WTC11 (cell line): ENCODE data around the gene SIAH3. TPM values are rescaled to one million over a fixed set of nuclear protein-coding genes. Genes with fewer than 3 reads are reported as not detected.

Source experiments
- ATAC-seq: fragments of 200-7000 bp; cut with Tn5 transposase; 2 replicates; pipeline ENCODE4 v1.10.0; 2021; ENCODE audit warnings: mild to moderate bottlenecking, moderate library complexity
- CTCF ChIA-PET: fragments of 300-600 bp; sonication (Branson Sonifier 250); formaldehyde crosslinking; loops from one replicate; lab custom pipeline; 2021; ENCODE audit warnings: antibody characterized with exemption; lab: Charles Lee
- POLR2A ChIA-PET: fragments of 350-600 bp; sonication (Branson Sonifier 250); formaldehyde crosslinking; loops from one replicate; lab custom pipeline; 2021; ENCODE audit warnings: antibody characterized with exemption; lab: Charles Lee
- DNase-seq: peaks from one replicate; pipeline ENCODE4 v3.0.0; 2021; ENCODE audit warnings: low spot score
- H3K27ac Mint-ChIP-seq: 2 replicates; pipeline ENCODE4 v1.8.0; 2021; ENCODE audit warnings: mixed read lengths
- H3K27me3 Mint-ChIP-seq: 2 replicates; pipeline ENCODE4 v1.8.0; 2021; ENCODE audit warnings: low read depth, mild to moderate bottlenecking, moderate library complexity, mixed read lengths
- H3K36me3 Mint-ChIP-seq: 2 replicates; pipeline ENCODE4 v1.8.0; 2021; ENCODE audit warnings: mixed read lengths
- H3K4me1 Mint-ChIP-seq: 2 replicates; pipeline ENCODE4 v1.8.0; 2022; ENCODE audit warnings: mixed read lengths
- H3K4me3 Mint-ChIP-seq: 2 replicates; pipeline ENCODE4 v1.8.0; 2021; ENCODE audit warnings: mild to moderate bottlenecking, moderate library complexity, mixed read lengths
- H3K9me3 Mint-ChIP-seq: 2 replicates; pipeline ENCODE4 v1.8.0; 2021; ENCODE audit warnings: mixed read lengths
- ATF2 ChIP-seq: sonication (generic); formaldehyde crosslinking; IDR thresholded peaks from 2 replicates; pipeline ENCODE4 v1.8.1; 2022; ENCODE audit warnings: low read depth, missing genetic modification reagents, borderline replicate concordance
- ATF3 ChIP-seq: sonication (generic); formaldehyde crosslinking; conservative IDR thresholded peaks from 2 replicates; pipeline ENCODE4 v1.8.1; 2022; ENCODE audit warnings: mild to moderate bottlenecking, missing genetic modification reagents
- CREB1 ChIP-seq: sonication (generic); formaldehyde crosslinking; IDR thresholded peaks from 2 replicates; pipeline ENCODE4 v1.8.0; 2023; ENCODE audit warnings: mild to moderate bottlenecking, missing genetic modification reagents
- E2F5 ChIP-seq: sonication (generic); formaldehyde crosslinking; IDR thresholded peaks from 2 replicates; pipeline ENCODE4 v1.8.1; 2022; ENCODE audit warnings: mild to moderate bottlenecking, moderate library complexity, missing genetic modification reagents
- ETV6 ChIP-seq: sonication (generic); formaldehyde crosslinking; IDR thresholded peaks from 2 replicates; pipeline ENCODE4 v1.8.1; 2022; ENCODE audit warnings: mild to moderate bottlenecking, missing genetic modification reagents
- IRF1 ChIP-seq: sonication (generic); formaldehyde crosslinking; IDR thresholded peaks from 2 replicates; pipeline ENCODE4 v1.8.0; 2023; ENCODE audit warnings: missing genetic modification reagents
- JAZF1 ChIP-seq: fragments of 250-450 bp; sonication (Bioruptor Pico); IDR thresholded peaks from 2 replicates; pipeline ENCODE4 v1.9.0; 2021; ENCODE audit warnings: moderate library complexity, mild to moderate bottlenecking, inconsistent platforms
- JUN ChIP-seq: sonication (generic); formaldehyde crosslinking; IDR thresholded peaks from 2 replicates; pipeline ENCODE4 v1.8.0; 2023; ENCODE audit warnings: mild to moderate bottlenecking, missing genetic modification reagents
- KAT7 ChIP-seq: sonication (generic); formaldehyde crosslinking; IDR thresholded peaks from 2 replicates; pipeline ENCODE4 v1.8.1; 2023; ENCODE audit warnings: missing genetic modification reagents, mild to moderate bottlenecking, borderline replicate concordance
- MAX ChIP-seq: sonication (generic); formaldehyde crosslinking; IDR thresholded peaks from 2 replicates; pipeline ENCODE4 v1.8.0; 2022; ENCODE audit warnings: mild to moderate bottlenecking, missing genetic modification reagents
- NR1H2 ChIP-seq: sonication (generic); formaldehyde crosslinking; IDR thresholded peaks from 2 replicates; pipeline ENCODE4 v1.9.0; 2021; ENCODE audit warnings: mild to moderate bottlenecking, moderate library complexity, missing genetic modification reagents
- NR2C2 ChIP-seq: sonication (generic); formaldehyde crosslinking; IDR thresholded peaks from 2 replicates; pipeline ENCODE4 v1.8.0; 2022; ENCODE audit warnings: mild to moderate bottlenecking, missing genetic modification reagents
- RELA ChIP-seq: sonication (generic); formaldehyde crosslinking; IDR thresholded peaks from 2 replicates; pipeline ENCODE4 v1.8.1; 2022; ENCODE audit warnings: missing genetic modification reagents, mild to moderate bottlenecking, borderline replicate concordance
- TEAD4 ChIP-seq: sonication (generic); formaldehyde crosslinking; IDR thresholded peaks from 2 replicates; pipeline ENCODE4 v1.8.0; 2022; ENCODE audit warnings: mild to moderate bottlenecking, missing genetic modification reagents
- total RNA-seq: library from RNA; stranded (reverse); gene quantifications from 3 replicates; pipeline ENCODE4 v1.2.3, GENCODE V29; 2021
- TF ChIP-seq, protein P1 (sequence below): sonication (generic); formaldehyde crosslinking; IDR thresholded peaks from 2 replicates; pipeline ENCODE4 v1.8.0; 2023; ENCODE audit warnings: missing genetic modification reagents, mild to moderate bottlenecking, borderline replicate concordance
- TF ChIP-seq, protein P2 (sequence below): fragments of 250-450 bp; sonication (Bioruptor Pico); IDR thresholded peaks from 2 replicates; pipeline ENCODE4 v1.9.0; 2021; ENCODE audit warnings: mild to moderate bottlenecking, borderline replicate concordance

The SIAH3 gene
- total RNA-seq, 1 experiment from 2014 or later, result 0.31 TPM

GRCh38 chr13:45838171-45838745 lies 13.3 kb downstream of the SIAH3 start:
- H3K9me3 Mint-ChIP-seq, result no peaks in the 10 kb centered on the region
- ChIA-PET POLR2A (no interaction called here), CTCF (no interaction called here)
- DNase-seq (no peak), ATAC-seq (no peak)
- TF ChIP-seq JUN (CRISPR knock-in tag) (no peak), TEAD4 (CRISPR knock-in tag) (no peak), ATF3 (CRISPR knock-in tag) (no peak), RELA (no peak)
- TF ChIP-seq, protein P1, sequence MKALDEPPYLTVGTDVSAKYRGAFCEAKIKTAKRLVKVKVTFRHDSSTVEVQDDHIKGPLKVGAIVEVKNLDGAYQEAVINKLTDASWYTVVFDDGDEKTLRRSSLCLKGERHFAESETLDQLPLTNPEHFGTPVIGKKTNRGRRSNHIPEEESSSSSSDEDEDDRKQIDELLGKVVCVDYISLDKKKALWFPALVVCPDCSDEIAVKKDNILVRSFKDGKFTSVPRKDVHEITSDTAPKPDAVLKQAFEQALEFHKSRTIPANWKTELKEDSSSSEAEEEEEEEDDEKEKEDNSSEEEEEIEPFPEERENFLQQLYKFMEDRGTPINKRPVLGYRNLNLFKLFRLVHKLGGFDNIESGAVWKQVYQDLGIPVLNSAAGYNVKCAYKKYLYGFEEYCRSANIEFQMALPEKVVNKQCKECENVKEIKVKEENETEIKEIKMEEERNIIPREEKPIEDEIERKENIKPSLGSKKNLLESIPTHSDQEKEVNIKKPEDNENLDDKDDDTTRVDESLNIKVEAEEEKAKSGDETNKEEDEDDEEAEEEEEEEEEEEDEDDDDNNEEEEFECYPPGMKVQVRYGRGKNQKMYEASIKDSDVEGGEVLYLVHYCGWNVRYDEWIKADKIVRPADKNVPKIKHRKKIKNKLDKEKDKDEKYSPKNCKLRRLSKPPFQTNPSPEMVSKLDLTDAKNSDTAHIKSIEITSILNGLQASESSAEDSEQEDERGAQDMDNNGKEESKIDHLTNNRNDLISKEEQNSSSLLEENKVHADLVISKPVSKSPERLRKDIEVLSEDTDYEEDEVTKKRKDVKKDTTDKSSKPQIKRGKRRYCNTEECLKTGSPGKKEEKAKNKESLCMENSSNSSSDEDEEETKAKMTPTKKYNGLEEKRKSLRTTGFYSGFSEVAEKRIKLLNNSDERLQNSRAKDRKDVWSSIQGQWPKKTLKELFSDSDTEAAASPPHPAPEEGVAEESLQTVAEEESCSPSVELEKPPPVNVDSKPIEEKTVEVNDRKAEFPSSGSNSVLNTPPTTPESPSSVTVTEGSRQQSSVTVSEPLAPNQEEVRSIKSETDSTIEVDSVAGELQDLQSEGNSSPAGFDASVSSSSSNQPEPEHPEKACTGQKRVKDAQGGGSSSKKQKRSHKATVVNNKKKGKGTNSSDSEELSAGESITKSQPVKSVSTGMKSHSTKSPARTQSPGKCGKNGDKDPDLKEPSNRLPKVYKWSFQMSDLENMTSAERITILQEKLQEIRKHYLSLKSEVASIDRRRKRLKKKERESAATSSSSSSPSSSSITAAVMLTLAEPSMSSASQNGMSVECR (CRISPR knock-in tag), result no peak
- peaks cover 23% of the 10 kb centered on the region for H3K4me1 Mint-ChIP-seq
- H3K4me3 Mint-ChIP-seq, result no peak overlapping the region
- H3K27ac Mint-ChIP-seq, result no peak overlapping the region
- H3K36me3 Mint-ChIP-seq, result no peaks in the 10 kb centered on the region
- no peaks in the 10 kb centered on the region for H3K27me3 Mint-ChIP-seq

DNA sequence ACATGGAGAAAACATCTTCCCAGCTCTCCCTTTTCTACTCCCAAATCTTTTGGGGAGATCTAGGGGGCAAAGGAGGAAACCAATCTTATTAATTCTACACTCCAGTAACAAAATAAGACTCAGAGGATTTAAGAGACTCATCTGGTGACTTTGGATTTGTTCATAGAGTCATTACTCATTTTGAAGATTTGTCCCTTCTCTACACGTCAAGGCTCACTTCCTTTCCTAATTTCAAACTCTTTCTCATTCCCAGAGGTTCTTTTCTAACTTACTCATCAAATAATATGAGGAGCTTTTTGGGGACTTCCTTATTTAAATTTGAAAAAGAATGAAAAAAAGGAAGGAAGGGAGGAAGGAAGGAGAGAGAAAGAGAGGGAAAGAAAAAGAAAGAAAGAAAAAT lies 14.4 kb downstream of the SIAH3 start:
- POLR2A ChIA-PET, result no interaction called here

GRCh38 chr13:45834411-45834994 lies 17.1 kb downstream of the SIAH3 start:
- no peak for ATAC-seq
- H3K4me1 Mint-ChIP-seq, result peaks cover 31% of the 10 kb centered on the region
- DNase-seq, result no peak
- CTCF ChIA-PET, result no interaction called here
- no peak overlapping the region for H3K4me3 Mint-ChIP-seq
- no peaks in the 10 kb centered on the region for H3K9me3 Mint-ChIP-seq
- H3K27ac Mint-ChIP-seq, result no peak overlapping the region
- no peaks in the 10 kb centered on the region for H3K27me3 Mint-ChIP-seq
- POLR2A ChIA-PET, result no interaction called here
- H3K36me3 Mint-ChIP-seq, result no peaks in the 10 kb centered on the region
- TF ChIP-seq CREB1 (CRISPR knock-in tag) (no peak), NR1H2 (no peak), NR2C2 (no peak), KAT7 (CRISPR knock-in tag) (no peak), ETV6 (CRISPR knock-in tag) (no peak), ATF2 (CRISPR knock-in tag) (no peak)
- TF ChIP-seq, protein P2, sequence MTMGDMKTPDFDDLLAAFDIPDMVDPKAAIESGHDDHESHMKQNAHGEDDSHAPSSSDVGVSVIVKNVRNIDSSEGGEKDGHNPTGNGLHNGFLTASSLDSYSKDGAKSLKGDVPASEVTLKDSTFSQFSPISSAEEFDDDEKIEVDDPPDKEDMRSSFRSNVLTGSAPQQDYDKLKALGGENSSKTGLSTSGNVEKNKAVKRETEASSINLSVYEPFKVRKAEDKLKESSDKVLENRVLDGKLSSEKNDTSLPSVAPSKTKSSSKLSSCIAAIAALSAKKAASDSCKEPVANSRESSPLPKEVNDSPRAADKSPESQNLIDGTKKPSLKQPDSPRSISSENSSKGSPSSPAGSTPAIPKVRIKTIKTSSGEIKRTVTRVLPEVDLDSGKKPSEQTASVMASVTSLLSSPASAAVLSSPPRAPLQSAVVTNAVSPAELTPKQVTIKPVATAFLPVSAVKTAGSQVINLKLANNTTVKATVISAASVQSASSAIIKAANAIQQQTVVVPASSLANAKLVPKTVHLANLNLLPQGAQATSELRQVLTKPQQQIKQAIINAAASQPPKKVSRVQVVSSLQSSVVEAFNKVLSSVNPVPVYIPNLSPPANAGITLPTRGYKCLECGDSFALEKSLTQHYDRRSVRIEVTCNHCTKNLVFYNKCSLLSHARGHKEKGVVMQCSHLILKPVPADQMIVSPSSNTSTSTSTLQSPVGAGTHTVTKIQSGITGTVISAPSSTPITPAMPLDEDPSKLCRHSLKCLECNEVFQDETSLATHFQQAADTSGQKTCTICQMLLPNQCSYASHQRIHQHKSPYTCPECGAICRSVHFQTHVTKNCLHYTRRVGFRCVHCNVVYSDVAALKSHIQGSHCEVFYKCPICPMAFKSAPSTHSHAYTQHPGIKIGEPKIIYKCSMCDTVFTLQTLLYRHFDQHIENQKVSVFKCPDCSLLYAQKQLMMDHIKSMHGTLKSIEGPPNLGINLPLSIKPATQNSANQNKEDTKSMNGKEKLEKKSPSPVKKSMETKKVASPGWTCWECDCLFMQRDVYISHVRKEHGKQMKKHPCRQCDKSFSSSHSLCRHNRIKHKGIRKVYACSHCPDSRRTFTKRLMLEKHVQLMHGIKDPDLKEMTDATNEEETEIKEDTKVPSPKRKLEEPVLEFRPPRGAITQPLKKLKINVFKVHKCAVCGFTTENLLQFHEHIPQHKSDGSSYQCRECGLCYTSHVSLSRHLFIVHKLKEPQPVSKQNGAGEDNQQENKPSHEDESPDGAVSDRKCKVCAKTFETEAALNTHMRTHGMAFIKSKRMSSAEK (CRISPR knock-in tag), result no peak

More for the DNA sequence above, 14.4 kb downstream of the SIAH3 start:
- peaks cover 23% of the 10 kb centered on the region for H3K4me1 Mint-ChIP-seq
- no peaks in the 10 kb centered on the region for H3K9me3 Mint-ChIP-seq
- no peaks in the 10 kb centered on the region for H3K36me3 Mint-ChIP-seq
- no peaks in the 10 kb centered on the region for H3K27me3 Mint-ChIP-seq
- DNase-seq, result no peak
- TF ChIP-seq IRF1 (CRISPR knock-in tag), result no peak
- TF ChIP-seq E2F5, result no peak
- no peak for TF ChIP-seq MAX
- no peak for TF ChIP-seq NR1H2
- no peak for TF ChIP-seq JAZF1
- no peak overlapping the region for H3K27ac Mint-ChIP-seq
- no peak overlapping the region for H3K4me3 Mint-ChIP-seq
- CTCF ChIA-PET, result interaction anchor here (0.7 kb wide), 1 partner anchor 10 kb away, joined by 3 read pairs; no protein-coding TSS in a partner anchor
- ATAC-seq, result no peak
